Nephron (organoid): ENCODE results near the gene ACRV1.

ENCODE experiments used
- H3K27ac Mint-ChIP-seq, 3 experiments: 2 replicates each; pipeline ENCODE4 v1.8.0; 2020; ENCODE audit warnings: mixed read lengths in 3 of 3, mild to moderate bottlenecking in 2 of 3, moderate library complexity in 1 of 3
- H3K27me3 Mint-ChIP-seq: 2 replicates; pipeline ENCODE4 v1.8.0; 2021; ENCODE audit warnings: low read depth, mild to moderate bottlenecking, moderate library complexity, mixed read lengths
- H3K36me3 Mint-ChIP-seq: 2 replicates; pipeline ENCODE4 v1.8.0; 2020; ENCODE audit warnings: low read depth, mixed read lengths
- H3K4me1 Mint-ChIP-seq: 2 replicates; pipeline ENCODE4 v1.8.0; 2020; ENCODE audit warnings: mixed read lengths
- H3K4me3 Mint-ChIP-seq, 3 experiments: 2 replicates each; pipeline ENCODE4 v1.8.0; 2020; ENCODE audit warnings: mild to moderate bottlenecking in 3 of 3, mixed read lengths in 3 of 3, moderate library complexity in 2 of 3
- H3K9me3 Mint-ChIP-seq: 2 replicates; pipeline ENCODE4 v1.8.0; 2020; ENCODE audit warnings: mixed read lengths
- TF ChIP-seq, protein P1 (sequence below), 3 experiments: fragments of 200-600 bp; sonication (generic); IDR thresholded peaks; one replicate each; pipeline ENCODE4 v1.5.0; 2021; ENCODE audit warnings: antibody characterized with exemption in 3 of 3; ENCODE audit not compliant: unreplicated experiment in 3 of 3

The ACRV1 gene

GRCh38 chr11:125701018-125701610, 20.5 kb upstream of the ACRV1 start:
- no peaks in the 10 kb centered on the region for H3K36me3 Mint-ChIP-seq
- TF ChIP-seq, protein P1, sequence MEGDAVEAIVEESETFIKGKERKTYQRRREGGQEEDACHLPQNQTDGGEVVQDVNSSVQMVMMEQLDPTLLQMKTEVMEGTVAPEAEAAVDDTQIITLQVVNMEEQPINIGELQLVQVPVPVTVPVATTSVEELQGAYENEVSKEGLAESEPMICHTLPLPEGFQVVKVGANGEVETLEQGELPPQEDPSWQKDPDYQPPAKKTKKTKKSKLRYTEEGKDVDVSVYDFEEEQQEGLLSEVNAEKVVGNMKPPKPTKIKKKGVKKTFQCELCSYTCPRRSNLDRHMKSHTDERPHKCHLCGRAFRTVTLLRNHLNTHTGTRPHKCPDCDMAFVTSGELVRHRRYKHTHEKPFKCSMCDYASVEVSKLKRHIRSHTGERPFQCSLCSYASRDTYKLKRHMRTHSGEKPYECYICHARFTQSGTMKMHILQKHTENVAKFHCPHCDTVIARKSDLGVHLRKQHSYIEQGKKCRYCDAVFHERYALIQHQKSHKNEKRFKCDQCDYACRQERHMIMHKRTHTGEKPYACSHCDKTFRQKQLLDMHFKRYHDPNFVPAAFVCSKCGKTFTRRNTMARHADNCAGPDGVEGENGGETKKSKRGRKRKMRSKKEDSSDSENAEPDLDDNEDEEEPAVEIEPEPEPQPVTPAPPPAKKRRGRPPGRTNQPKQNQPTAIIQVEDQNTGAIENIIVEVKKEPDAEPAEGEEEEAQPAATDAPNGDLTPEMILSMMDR (IDR thresholded peaks at IDR 0.05; ENCODE audit: unreplicated experiment in 3 of 3) = no peak
- no peak overlapping the region for H3K27ac Mint-ChIP-seq
- no peaks in the 10 kb centered on the region for H3K4me1 Mint-ChIP-seq
- peaks cover 3% of the 10 kb centered on the region for H3K27me3 Mint-ChIP-seq
- H3K9me3 Mint-ChIP-seq = peaks cover 5% of the 10 kb centered on the region
- H3K4me3 Mint-ChIP-seq = no peak overlapping the region

GRCh38 chr11:125694951-125695350, 14.3 kb upstream of the ACRV1 start:
- Mint-ChIP-seq H3K4me1 (no peaks in the 10 kb centered on the region), H3K27ac (no peak overlapping the region), H3K27me3 (no peaks in the 10 kb centered on the region), H3K4me3 (no peak overlapping the region), H3K9me3 (no peaks in the 10 kb centered on the region), H3K36me3 (no peaks in the 10 kb centered on the region)
- TF ChIP-seq, protein P1 (IDR thresholded peaks at IDR 0.05; ENCODE audit: unreplicated experiment in 3 of 3) = no peak

- H3K9me3 Mint-ChIP-seq = no peaks in the 10 kb centered on the region
- TF ChIP-seq, protein P1 (IDR thresholded peaks at IDR 0.05; ENCODE audit: unreplicated experiment in 3 of 3) = no peak
- H3K27me3 Mint-ChIP-seq = no peaks in the 10 kb centered on the region
- H3K4me3 Mint-ChIP-seq = no peak overlapping the region
- H3K36me3 Mint-ChIP-seq = no peaks in the 10 kb centered on the region
- H3K4me1 Mint-ChIP-seq = no peaks in the 10 kb centered on the region
- no peak overlapping the region for H3K27ac Mint-ChIP-seq
Observed at GRCh38 chr11:125692887-125693286, 12.2 kb upstream of the ACRV1 start.

DNA sequence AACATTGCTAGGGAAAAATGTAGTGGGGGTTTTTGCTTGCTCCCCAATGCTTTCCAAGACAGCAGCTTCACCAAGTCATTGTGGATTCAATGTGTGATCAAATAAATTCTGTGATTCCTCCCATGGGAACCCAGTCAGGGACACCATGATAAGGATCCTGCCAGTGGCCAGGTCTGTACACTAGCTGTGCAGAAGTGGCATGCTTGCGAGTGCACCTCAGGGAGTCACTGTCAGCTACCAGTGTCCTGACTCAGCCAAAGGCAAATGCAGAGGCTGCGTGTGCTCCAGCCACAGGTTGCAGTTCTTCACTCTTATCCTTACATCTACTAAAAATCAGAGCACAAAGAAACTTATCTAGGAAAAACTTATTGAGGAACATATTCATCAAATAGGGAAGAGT, 9.4 kb upstream of the ACRV1 start:
- TF ChIP-seq, protein P1 (IDR thresholded peaks at IDR 0.05; ENCODE audit: unreplicated experiment in 3 of 3) = no peak
- H3K4me3 Mint-ChIP-seq = no peak overlapping the region
- no peaks in the 10 kb centered on the region for H3K9me3 Mint-ChIP-seq

GRCh38 chr11:125689274-125689859, 8.7 kb upstream of the ACRV1 start:
- Mint-ChIP-seq H3K27me3 (no peaks in the 10 kb centered on the region), H3K4me1 (no peaks in the 10 kb centered on the region), H3K27ac (no peak overlapping the region), H3K9me3 (no peaks in the 10 kb centered on the region), H3K4me3 (no peak overlapping the region), H3K36me3 (peaks cover 5% of the 10 kb centered on the region)
- TF ChIP-seq, protein P1 (IDR thresholded peaks at IDR 0.05; ENCODE audit: unreplicated experiment in 3 of 3) = no peak

More for the DNA sequence above, 9.4 kb upstream of the ACRV1 start:
- no peaks in the 10 kb centered on the region for H3K4me1 Mint-ChIP-seq
- H3K36me3 Mint-ChIP-seq = peaks cover 5% of the 10 kb centered on the region
- no peak overlapping the region for H3K27ac Mint-ChIP-seq
- no peaks in the 10 kb centered on the region for H3K27me3 Mint-ChIP-seq

DNA sequence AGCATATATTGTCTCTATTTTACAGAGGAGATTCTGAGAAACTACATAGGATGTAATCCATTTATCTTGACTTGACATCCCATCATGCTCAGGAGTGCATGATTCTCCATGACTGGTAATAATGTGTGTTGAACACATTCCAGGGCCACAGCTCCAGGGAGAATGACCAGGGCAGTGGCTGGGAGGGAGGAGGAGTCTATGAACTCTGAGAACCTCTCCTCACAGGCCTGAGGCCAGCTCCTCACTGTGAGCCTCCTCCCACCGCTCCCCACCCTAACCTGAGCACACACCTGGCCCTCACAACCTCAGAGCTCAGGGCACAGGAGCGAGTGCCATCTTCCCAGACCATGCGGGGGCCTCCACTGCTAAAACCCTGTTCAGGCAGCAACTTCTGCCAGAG, 8.0 kb upstream of the ACRV1 start:
- no peaks in the 10 kb centered on the region for H3K4me1 Mint-ChIP-seq
- no peak overlapping the region for H3K4me3 Mint-ChIP-seq
- TF ChIP-seq, protein P1 (IDR thresholded peaks at IDR 0.05; ENCODE audit: unreplicated experiment in 3 of 3) = no peak
- no peak overlapping the region for H3K27ac Mint-ChIP-seq
- peaks cover 5% of the 10 kb centered on the region for H3K36me3 Mint-ChIP-seq
- H3K9me3 Mint-ChIP-seq = no peaks in the 10 kb centered on the region
- no peaks in the 10 kb centered on the region for H3K27me3 Mint-ChIP-seq
